Measurements from ENCODE around the gene PRSS56. TPM values are rescaled to one million over a fixed set of nuclear protein-coding genes. Genes with fewer than 3 reads are reported as not detected.
A peak's percentile ranks its signal among the peaks of the same experiment; 100 is the strongest.

Gene PRSS56
- total and polyA plus RNA-seq, 4 donors = not detected

- intact Hi-C loops (cut with DNase I) = loop anchor here in 1 of 2 donors (10.0 kb wide), 1 partner anchor 616 kb away; no protein-coding TSS in a partner anchor
- H3K27ac ChIP-seq (ENCODE audit: low read depth in 1 of 2, low read length in 2 of 2) = no peak overlapping the region
- 91 to 92% methylated on average over 14 of the region's 14 CpGs for WGBS, 2 donors
- no peaks in the 10 kb centered on the region for H3K9me3 ChIP-seq (ENCODE audit: control insufficient read depth, low read length)
- no peak overlapping the region for H3K4me3 ChIP-seq (ENCODE audit: low read length in 2 of 2)
- DNase-seq (no peak), ATAC-seq (ENCODE audit: low FRiP score) (no peak)
- no peaks in the 10 kb centered on the region for H3K27me3 ChIP-seq (ENCODE audit: control insufficient read depth in 1 of 2, insufficient read depth in 2 of 2, low read length in 1 of 2)
- H3K4me1 ChIP-seq (ENCODE audit: control insufficient read depth in 1 of 2, insufficient read depth in 2 of 2, low read length in 2 of 2) = no peaks in the 10 kb centered on the region
- H3K36me3 ChIP-seq (ENCODE audit: control insufficient read depth in 1 of 2, insufficient read depth in 2 of 2, low read length in 1 of 2) = no peaks in the 10 kb centered on the region
Observed at GRCh38 chr2:232521098-232521497, 910 bp downstream of the PRSS56 start.

GRCh38 chr2:232521959-232522622, 1.9 kb downstream of the PRSS56 start:
- no peaks in the 10 kb centered on the region for H3K27me3 ChIP-seq (ENCODE audit: control insufficient read depth in 1 of 2, insufficient read depth in 2 of 2, low read length in 1 of 2)

GRCh38 chr2:232522623-232523401, 2.6 kb downstream of the PRSS56 start:
- Histone ChIP-seq H3K27ac (ENCODE audit: low read depth in 1 of 2, low read length in 2 of 2) (no peak overlapping the region), H3K4me1 (ENCODE audit: control insufficient read depth in 1 of 2, insufficient read depth in 2 of 2, low read length in 2 of 2) (no peaks in the 10 kb centered on the region), H3K4me3 (ENCODE audit: low read length in 2 of 2) (no peak overlapping the region), H3K27me3 (ENCODE audit: control insufficient read depth in 1 of 2, insufficient read depth in 2 of 2, low read length in 1 of 2) (no peaks in the 10 kb centered on the region), H3K36me3 (ENCODE audit: control insufficient read depth in 1 of 2, insufficient read depth in 2 of 2, low read length in 1 of 2) (no peaks in the 10 kb centered on the region), H3K9me3 (ENCODE audit: control insufficient read depth, low read length) (no peaks in the 10 kb centered on the region)
- no peak for ATAC-seq (ENCODE audit: low FRiP score)
- intact Hi-C loops (cut with DNase I) = loop anchor here in 1 of 2 donors (10.0 kb wide), 1 partner anchor 618 kb away; no protein-coding TSS in a partner anchor
- WGBS, 2 donors = 14 to 17% methylated on average over 40 to 46 of the region's 46 CpGs
- no peak for DNase-seq

More at GRCh38 chr2:232521959-232522622, 1.9 kb downstream of the PRSS56 start:
- Histone ChIP-seq H3K4me1 (ENCODE audit: control insufficient read depth in 1 of 2, insufficient read depth in 2 of 2, low read length in 2 of 2) (no peaks in the 10 kb centered on the region), H3K4me3 (ENCODE audit: low read length in 2 of 2) (no peak overlapping the region), H3K36me3 (ENCODE audit: control insufficient read depth in 1 of 2, insufficient read depth in 2 of 2, low read length in 1 of 2) (no peaks in the 10 kb centered on the region), H3K9me3 (ENCODE audit: control insufficient read depth, low read length) (no peaks in the 10 kb centered on the region), H3K27ac (ENCODE audit: low read depth in 1 of 2, low read length in 2 of 2) (no peak overlapping the region)
- intact Hi-C loops (cut with DNase I) = loop anchor here in 1 of 2 donors (10.0 kb wide), 1 partner anchor 617 kb away; no protein-coding TSS in a partner anchor
- peak; percentile 61 to 91 for DNase-seq
- 3 to 4% methylated on average over 51 to 66 of the region's 66 CpGs for WGBS, 2 donors
- no peak for ATAC-seq (ENCODE audit: low FRiP score)

- 12 to 14% methylated on average over 15 to 16 of the region's 16 CpGs for WGBS, 2 donors
- no peak for ATAC-seq (ENCODE audit: low FRiP score)
- H3K9me3 ChIP-seq (ENCODE audit: control insufficient read depth, low read length) = no peaks in the 10 kb centered on the region
- no peaks in the 10 kb centered on the region for H3K27me3 ChIP-seq (ENCODE audit: control insufficient read depth in 1 of 2, insufficient read depth in 2 of 2, low read length in 1 of 2)
- H3K36me3 ChIP-seq (ENCODE audit: control insufficient read depth in 1 of 2, insufficient read depth in 2 of 2, low read length in 1 of 2) = no peaks in the 10 kb centered on the region
- no peaks in the 10 kb centered on the region for H3K4me1 ChIP-seq (ENCODE audit: control insufficient read depth in 1 of 2, insufficient read depth in 2 of 2, low read length in 2 of 2)
- H3K4me3 ChIP-seq (ENCODE audit: low read length in 2 of 2) = no peak overlapping the region
- intact Hi-C loops (cut with DNase I) = loop anchor here in 1 of 2 donors (10.0 kb wide), 1 partner anchor 619 kb away; no protein-coding TSS in a partner anchor
- H3K27ac ChIP-seq (ENCODE audit: low read depth in 1 of 2, low read length in 2 of 2) = no peak overlapping the region
- DNase-seq = no peak
Observed at GRCh38 chr2:232523402-232523681, 3.2 kb downstream of the PRSS56 start.

- 1% methylated on average over 68 to 75 of the region's 75 CpGs for WGBS, 2 donors
- no peaks in the 10 kb centered on the region for H3K36me3 ChIP-seq (ENCODE audit: control insufficient read depth in 1 of 2, insufficient read depth in 2 of 2, low read length in 1 of 2)
- H3K9me3 ChIP-seq (ENCODE audit: control insufficient read depth, low read length) = no peaks in the 10 kb centered on the region
- no peak for DNase-seq
- no peak overlapping the region for H3K27ac ChIP-seq (ENCODE audit: low read depth in 1 of 2, low read length in 2 of 2)
- no peaks in the 10 kb centered on the region for H3K27me3 ChIP-seq (ENCODE audit: control insufficient read depth in 1 of 2, insufficient read depth in 2 of 2, low read length in 1 of 2)
- intact Hi-C loops (cut with DNase I) = loop anchor here in 1 of 2 donors (10.0 kb wide), 1 partner anchor 619 kb away; no protein-coding TSS in a partner anchor
- no peak overlapping the region for H3K4me3 ChIP-seq (ENCODE audit: low read length in 2 of 2)
- ATAC-seq (ENCODE audit: low FRiP score) = no peak
- H3K4me1 ChIP-seq (ENCODE audit: control insufficient read depth in 1 of 2, insufficient read depth in 2 of 2, low read length in 2 of 2) = no peaks in the 10 kb centered on the region
Observed at GRCh38 chr2:232523682-232524597, 3.8 kb downstream of the PRSS56 start.

GRCh38 chr2:232524771-232525170, 4.6 kb downstream of the PRSS56 start:
- no peak overlapping the region for H3K4me3 ChIP-seq (ENCODE audit: low read length in 2 of 2)

GRCh38 chr2:232525199-232525598, 5.0 kb downstream of the PRSS56 start:
- Histone ChIP-seq H3K9me3 (ENCODE audit: control insufficient read depth, low read length) (no peaks in the 10 kb centered on the region), H3K27me3 (ENCODE audit: control insufficient read depth in 1 of 2, insufficient read depth in 2 of 2, low read length in 1 of 2) (no peaks in the 10 kb centered on the region), H3K4me1 (ENCODE audit: control insufficient read depth in 1 of 2, insufficient read depth in 2 of 2, low read length in 2 of 2) (no peaks in the 10 kb centered on the region), H3K4me3 (ENCODE audit: low read length in 2 of 2) (no peak overlapping the region), H3K36me3 (ENCODE audit: control insufficient read depth in 1 of 2, insufficient read depth in 2 of 2, low read length in 1 of 2) (no peaks in the 10 kb centered on the region), H3K27ac (ENCODE audit: low read depth in 1 of 2, low read length in 2 of 2) (no peak overlapping the region)
- ATAC-seq (ENCODE audit: low FRiP score) (no peak), DNase-seq (no peak)
- 78 to 82% methylated on average over 13 to 14 of the region's 14 CpGs for WGBS, 2 donors
- intact Hi-C loops (cut with DNase I) = loop anchor here in 1 of 2 donors (10.0 kb wide), 1 partner anchor 620 kb away; no protein-coding TSS in a partner anchor

More at GRCh38 chr2:232524771-232525170, 4.6 kb downstream of the PRSS56 start:
- no peaks in the 10 kb centered on the region for H3K36me3 ChIP-seq (ENCODE audit: control insufficient read depth in 1 of 2, insufficient read depth in 2 of 2, low read length in 1 of 2)
- H3K9me3 ChIP-seq (ENCODE audit: control insufficient read depth, low read length) = no peaks in the 10 kb centered on the region
- intact Hi-C loops (cut with DNase I) = loop anchor here in 1 of 2 donors (10.0 kb wide), 1 partner anchor 620 kb away; no protein-coding TSS in a partner anchor
- DNase-seq (no peak), ATAC-seq (ENCODE audit: low FRiP score) (no peak)
- no peaks in the 10 kb centered on the region for H3K27me3 ChIP-seq (ENCODE audit: control insufficient read depth in 1 of 2, insufficient read depth in 2 of 2, low read length in 1 of 2)
- no peaks in the 10 kb centered on the region for H3K4me1 ChIP-seq (ENCODE audit: control insufficient read depth in 1 of 2, insufficient read depth in 2 of 2, low read length in 2 of 2)
- H3K27ac ChIP-seq (ENCODE audit: low read depth in 1 of 2, low read length in 2 of 2) = no peak overlapping the region
- 67 to 69% methylated on average over 5 to 6 of the region's 6 CpGs for WGBS, 2 donors

GRCh38 chr2:232525791-232526371, 5.7 kb downstream of the PRSS56 start, which contains the start of gene CHRND:
CHRND (plus strand) TSS chr2:232526160; CDS start chr2:232526216, 56 bp downstream.
- ATAC-seq (ENCODE audit: low FRiP score) (no peak), DNase-seq (no peak)
- no peaks in the 10 kb centered on the region for H3K9me3 ChIP-seq (ENCODE audit: control insufficient read depth, low read length)
- H3K4me1 ChIP-seq (ENCODE audit: control insufficient read depth in 1 of 2, insufficient read depth in 2 of 2, low read length in 2 of 2) = no peaks in the 10 kb centered on the region
- H3K27me3 ChIP-seq (ENCODE audit: control insufficient read depth in 1 of 2, insufficient read depth in 2 of 2, low read length in 1 of 2) = no peaks in the 10 kb centered on the region
- H3K27ac ChIP-seq (ENCODE audit: low read depth in 1 of 2, low read length in 2 of 2) = no peak within 1 kb of the TSS
- no peak within 1 kb of the TSS for H3K4me3 ChIP-seq (ENCODE audit: low read length in 2 of 2)
- intact Hi-C loops (cut with DNase I) = loop anchor here in 1 of 2 donors (10.0 kb wide), 1 partner anchor 621 kb away; no protein-coding TSS in a partner anchor
- 18 to 20% methylated on average over 13 to 18 of the region's 18 CpGs for WGBS, 2 donors
- H3K36me3 ChIP-seq (ENCODE audit: control insufficient read depth in 1 of 2, insufficient read depth in 2 of 2, low read length in 1 of 2) = no peaks in the 10 kb centered on the region
